HG03571 (cell line): ENCODE measurements around the gene SLC4A1AP.
"Not testable (repeated sequence)": the region's sequence is repeated elsewhere in the genome, so short reads cannot be mapped to it uniquely, and the experiment has no call there.

Experiments
- ATAC-seq: cut with Tn5 transposase; IDR thresholded peaks from one replicate; pipeline ENCODE4 v1.9.1; 2021; ENCODE audit not compliant: unreplicated experiment

SLC4A1AP gene

GRCh38 chr2:27663285-27664153, at the start of gene SLC4A1AP, which contains the start of gene SUPT7L:
Gene SLC4A1AP (plus strand): TSS chr2:27663889. CDS start chr2:27663915, 26 bp downstream.
Gene SUPT7L (minus strand): TSS chr2:27663614. CDS start chr2:27662192, 1,422 bp downstream.
- peak; percentile 71 for ATAC-seq

- no peak for ATAC-seq
These were observed 49.7 kb upstream of the SLC4A1AP start for GRCh38 chr2:27613985-27614384.

GRCh38 chr2:27615316-27615715, 48.4 kb upstream of the SLC4A1AP start:
- ATAC-seq, result no peak

GRCh38 chr2:27621524-27621923, 42.2 kb upstream of the SLC4A1AP start:
- no peak for ATAC-seq

- ATAC-seq, result no peak
These were observed 40.7 kb upstream of the SLC4A1AP start for GRCh38 chr2:27622921-27623384.

GRCh38 chr2:27624943-27625342, 38.7 kb upstream of the SLC4A1AP start:
- no peak for ATAC-seq

- ATAC-seq, result not testable (repeated sequence)
These were observed 37.4 kb upstream of the SLC4A1AP start for GRCh38 chr2:27626323-27626722.

GRCh38 chr2:27626921-27627320, 36.8 kb upstream of the SLC4A1AP start:
- not testable (repeated sequence) for ATAC-seq

- peak; percentile 7 for ATAC-seq
These were observed 35.5 kb upstream of the SLC4A1AP start for GRCh38 chr2:27627963-27628766.

- peak; percentile 95 for ATAC-seq
These were observed 34.7 kb upstream of the SLC4A1AP start, which contains the start of the genes CCDC121 and GPN1 for GRCh38 chr2:27628767-27629709. Gene CCDC121 (minus strand): TSS chr2:27629012. CDS start chr2:27627799, 1,213 bp downstream. Gene GPN1 (plus strand): TSS chr2:27629050. CDS start chr2:27629059, 9 bp downstream.

GRCh38 chr2:27630257-27630656, 33.4 kb upstream of the SLC4A1AP start:
- ATAC-seq, result not testable (repeated sequence)

GRCh38 chr2:27634291-27634690, 29.4 kb upstream of the SLC4A1AP start:
- ATAC-seq, result no peak

GRCh38 chr2:27636766-27637165, 26.9 kb upstream of the SLC4A1AP start:
- no peak for ATAC-seq

GRCh38 chr2:27638037-27638637, 25.6 kb upstream of the SLC4A1AP start:
- no peak for ATAC-seq

GRCh38 chr2:27638709-27639108, 25.0 kb upstream of the SLC4A1AP start:
- ATAC-seq, result no peak

- ATAC-seq, result no peak
These were observed 22.9 kb upstream of the SLC4A1AP start for GRCh38 chr2:27640722-27641245.

- no peak for ATAC-seq
These were observed 18.5 kb upstream of the SLC4A1AP start for GRCh38 chr2:27645197-27645596.

GRCh38 chr2:27647289-27647688, 16.4 kb upstream of the SLC4A1AP start:
- ATAC-seq, result no peak

GRCh38 chr2:27647737-27648136, 16.0 kb upstream of the SLC4A1AP start:
- ATAC-seq, result no peak

GRCh38 chr2:27651056-27651455, 12.6 kb upstream of the SLC4A1AP start:
- ATAC-seq, result no peak
